ENCODE data around the gene OTOR. TPM values are rescaled to one million over a fixed set of nuclear protein-coding genes. Genes with fewer than 3 reads are reported as not detected.

The OTOR gene, protein sequence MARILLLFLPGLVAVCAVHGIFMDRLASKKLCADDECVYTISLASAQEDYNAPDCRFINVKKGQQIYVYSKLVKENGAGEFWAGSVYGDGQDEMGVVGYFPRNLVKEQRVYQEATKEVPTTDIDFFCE
- total RNA-seq = not detected

- Histone ChIP-seq H3K9me3 (no peaks in the 10 kb centered on the region), H3K36me3 (no peaks in the 10 kb centered on the region), H3K27me3 (no peaks in the 10 kb centered on the region), H3K4me3 (no peak within 1 kb of the TSS), H3K4me1 (no peaks in the 10 kb centered on the region), H3K27ac (no peak within 1 kb of the TSS)
- DNase-seq (no peak), ATAC-seq (ENCODE audit: low FRiP score in 2 of 2) (no peak)
- TF ChIP-seq POLR2AphosphoS5 (IDR thresholded peaks at IDR 0.05) (no peak), POLR2A (IDR thresholded peaks at IDR 0.05) (no peak), EP300 (IDR thresholded peaks at IDR 0.05) (no peak)
- TF ChIP-seq, protein P1, sequence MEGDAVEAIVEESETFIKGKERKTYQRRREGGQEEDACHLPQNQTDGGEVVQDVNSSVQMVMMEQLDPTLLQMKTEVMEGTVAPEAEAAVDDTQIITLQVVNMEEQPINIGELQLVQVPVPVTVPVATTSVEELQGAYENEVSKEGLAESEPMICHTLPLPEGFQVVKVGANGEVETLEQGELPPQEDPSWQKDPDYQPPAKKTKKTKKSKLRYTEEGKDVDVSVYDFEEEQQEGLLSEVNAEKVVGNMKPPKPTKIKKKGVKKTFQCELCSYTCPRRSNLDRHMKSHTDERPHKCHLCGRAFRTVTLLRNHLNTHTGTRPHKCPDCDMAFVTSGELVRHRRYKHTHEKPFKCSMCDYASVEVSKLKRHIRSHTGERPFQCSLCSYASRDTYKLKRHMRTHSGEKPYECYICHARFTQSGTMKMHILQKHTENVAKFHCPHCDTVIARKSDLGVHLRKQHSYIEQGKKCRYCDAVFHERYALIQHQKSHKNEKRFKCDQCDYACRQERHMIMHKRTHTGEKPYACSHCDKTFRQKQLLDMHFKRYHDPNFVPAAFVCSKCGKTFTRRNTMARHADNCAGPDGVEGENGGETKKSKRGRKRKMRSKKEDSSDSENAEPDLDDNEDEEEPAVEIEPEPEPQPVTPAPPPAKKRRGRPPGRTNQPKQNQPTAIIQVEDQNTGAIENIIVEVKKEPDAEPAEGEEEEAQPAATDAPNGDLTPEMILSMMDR (IDR thresholded peaks at IDR 0.05) = no peak
- 84 to 85% methylated on average over 5 of the region's 5 CpGs for WGBS, 2 donors
Measured at GRCh38 chr20:16748308-16748900, at the start of gene OTOR. TSS of gene OTOR (plus strand) at chr20:16748358. CDS start at chr20:16748402, 44 bp downstream.

DNA sequence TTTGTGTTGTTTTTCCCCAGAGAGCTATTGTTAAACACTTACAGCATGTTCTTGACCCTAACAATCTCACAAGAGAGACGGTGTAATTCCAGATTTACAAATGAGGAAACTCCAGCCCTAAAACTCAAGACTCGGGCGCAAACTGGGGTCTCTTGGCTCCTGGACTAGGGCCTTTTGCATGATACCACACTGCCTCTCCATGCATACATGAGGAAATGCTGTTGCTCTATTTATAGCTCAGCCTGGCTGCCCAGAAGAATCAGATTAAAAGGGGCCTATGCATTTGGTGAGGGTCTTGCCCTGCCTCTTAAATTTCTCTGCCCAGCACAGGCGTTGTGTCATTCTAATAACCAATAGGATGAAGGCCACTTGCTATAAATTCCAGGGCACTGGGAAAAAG is 48.9 kb upstream of the OTOR start:
- no peaks in the 10 kb centered on the region for H3K36me3 ChIP-seq
- H3K9me3 ChIP-seq = no peaks in the 10 kb centered on the region
- no peak for DNase-seq
- 72 to 84% methylated on average over 4 of the region's 4 CpGs for WGBS, 2 donors
- no peak overlapping the region for H3K27ac ChIP-seq
- no peak overlapping the region for H3K4me3 ChIP-seq
- TF ChIP-seq EP300 (IDR thresholded peaks at IDR 0.05) = no peak
- TF ChIP-seq, protein P1 (IDR thresholded peaks at IDR 0.05) = no peak
- no peak for TF ChIP-seq POLR2A (IDR thresholded peaks at IDR 0.05)
- TF ChIP-seq POLR2AphosphoS5 (IDR thresholded peaks at IDR 0.05) = no peak
- no peaks in the 10 kb centered on the region for H3K27me3 ChIP-seq
- no peaks in the 10 kb centered on the region for H3K4me1 ChIP-seq
- ATAC-seq (ENCODE audit: low FRiP score in 2 of 2) = no peak

DNA sequence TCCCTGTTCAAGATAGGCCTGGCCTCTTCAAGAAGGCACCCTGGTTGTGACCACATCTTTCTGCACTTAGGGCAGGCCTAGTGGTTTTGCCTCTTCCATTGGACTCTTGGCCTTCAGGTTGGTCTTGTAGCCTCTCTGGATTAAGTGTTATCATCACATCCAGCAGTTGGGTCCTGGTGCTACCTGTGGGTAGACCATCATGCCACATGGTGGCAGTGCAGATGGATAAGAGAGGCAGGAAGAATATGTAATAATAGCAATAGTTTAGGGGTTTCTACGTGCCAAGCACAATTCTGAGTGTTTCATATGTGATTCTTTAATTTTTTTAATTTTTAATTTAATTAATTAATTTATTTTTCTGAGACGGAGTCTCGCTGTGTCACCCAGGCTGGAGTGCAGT is 46.9 kb upstream of the OTOR start:
- Histone ChIP-seq H3K4me3 (no peak overlapping the region), H3K27me3 (no peaks in the 10 kb centered on the region), H3K36me3 (no peaks in the 10 kb centered on the region), H3K9me3 (no peaks in the 10 kb centered on the region), H3K27ac (no peak overlapping the region), H3K4me1 (no peaks in the 10 kb centered on the region)
- TF ChIP-seq, protein P1 (IDR thresholded peaks at IDR 0.05) = peak in 2 of 6 experiments; percentile 11 to 25
- no peak for TF ChIP-seq EP300 (IDR thresholded peaks at IDR 0.05)
- WGBS, 2 donors = 74 to 75% methylated on average over 3 of the region's 3 CpGs
- DNase-seq (no peak), ATAC-seq (ENCODE audit: low FRiP score in 2 of 2) (no peak)

GRCh38 chr20:16703570-16703969 is 44.6 kb upstream of the OTOR start:
- no peaks in the 10 kb centered on the region for H3K36me3 ChIP-seq
- no peaks in the 10 kb centered on the region for H3K27me3 ChIP-seq
- H3K27ac ChIP-seq = no peak overlapping the region
- DNase-seq (no peak), ATAC-seq (ENCODE audit: low FRiP score in 2 of 2) (no peak)
- TF ChIP-seq, protein P1 (IDR thresholded peaks at IDR 0.05) = no peak
- WGBS, 2 donors = 82 to 86% methylated on average over 4 of the region's 4 CpGs
- no peak overlapping the region for H3K4me3 ChIP-seq
- H3K4me1 ChIP-seq = no peaks in the 10 kb centered on the region
- no peaks in the 10 kb centered on the region for H3K9me3 ChIP-seq

- Histone ChIP-seq H3K9me3 (no peaks in the 10 kb centered on the region), H3K4me3 (no peak overlapping the region), H3K27me3 (no peaks in the 10 kb centered on the region), H3K4me1 (no peaks in the 10 kb centered on the region), H3K27ac (no peak overlapping the region), H3K36me3 (no peaks in the 10 kb centered on the region)
- TF ChIP-seq POLR2AphosphoS5 (IDR thresholded peaks at IDR 0.05) (no peak), EP300 (IDR thresholded peaks at IDR 0.05) (no peak), POLR2A (IDR thresholded peaks at IDR 0.05) (no peak)
- TF ChIP-seq, protein P1 (IDR thresholded peaks at IDR 0.05) = no peak
- WGBS, 2 donors = 81 to 89% methylated on average over 3 of the region's 3 CpGs
- ATAC-seq (ENCODE audit: low FRiP score in 2 of 2) (no peak), DNase-seq (no peak)
Measured at GRCh38 chr20:16707674-16708073, 40.5 kb upstream of the OTOR start.

Data from upper lobe of left lung (tissue), 6 donors.